ENCODE data around the gene TBC1D16.

GRCh38 chr17:79945591-79946255 is 89.9 kb downstream of the TBC1D16 start:
- TF ChIP-seq ETV6 (CRISPR knock-in tag; IDR thresholded peaks at IDR 0.05) (no peak), CTCF (IDR thresholded peaks at IDR 0.05) (no peak)
